C4-2B (cell line): ENCODE results near the gene ZSCAN4.
A peak's percentile ranks its signal among the peaks of the same experiment; 100 is the strongest.

ENCODE experiments used
- H3K27ac ChIP-seq: fragments of 450-650 bp; 2 replicates; pipeline ENCODE4 v1.5.1; 2017
- ZFX ChIP-seq: fragments of 450-650 bp; IDR thresholded peaks from 2 replicates; pipeline ENCODE4 v1.6.1; 2017
- TF ChIP-seq, protein P1 (sequence below): fragments of 450-650 bp; conservative IDR thresholded peaks from 2 replicates; pipeline ENCODE4 v1.5.1; 2017; ENCODE audit warnings: mild to moderate bottlenecking

Gene ZSCAN4

DNA sequence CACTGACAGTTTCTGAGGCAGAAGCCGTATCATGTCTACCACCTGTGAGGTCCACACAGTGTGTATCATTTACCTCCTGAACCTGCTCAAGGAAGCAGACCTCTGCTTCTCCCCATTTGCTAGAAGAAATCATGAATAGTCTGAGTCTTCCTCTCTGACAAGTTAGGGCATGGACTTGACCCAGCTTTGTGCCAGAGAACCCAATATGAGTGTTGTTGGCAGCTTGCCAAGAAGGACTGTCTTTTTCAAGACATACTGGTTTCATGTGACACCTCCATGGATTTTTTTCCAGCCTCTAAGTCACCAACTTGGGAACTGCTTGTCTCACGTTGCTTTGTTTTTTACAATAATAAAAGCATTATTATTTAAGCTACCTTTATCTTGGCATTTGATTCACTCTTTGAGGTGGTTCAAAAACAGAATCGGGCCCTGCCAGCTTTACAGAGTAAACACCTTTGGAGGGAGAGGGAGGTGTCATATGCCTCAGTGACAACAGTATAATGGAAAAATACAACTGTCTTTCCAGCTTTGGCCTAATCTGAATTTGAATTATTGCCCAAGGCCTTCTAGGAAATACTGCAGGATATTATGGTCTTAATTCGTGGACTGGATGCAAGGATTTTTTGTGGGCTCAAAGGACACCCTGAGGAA, 26.2 kb upstream of the ZSCAN4 start:
- TF ChIP-seq, protein P1, sequence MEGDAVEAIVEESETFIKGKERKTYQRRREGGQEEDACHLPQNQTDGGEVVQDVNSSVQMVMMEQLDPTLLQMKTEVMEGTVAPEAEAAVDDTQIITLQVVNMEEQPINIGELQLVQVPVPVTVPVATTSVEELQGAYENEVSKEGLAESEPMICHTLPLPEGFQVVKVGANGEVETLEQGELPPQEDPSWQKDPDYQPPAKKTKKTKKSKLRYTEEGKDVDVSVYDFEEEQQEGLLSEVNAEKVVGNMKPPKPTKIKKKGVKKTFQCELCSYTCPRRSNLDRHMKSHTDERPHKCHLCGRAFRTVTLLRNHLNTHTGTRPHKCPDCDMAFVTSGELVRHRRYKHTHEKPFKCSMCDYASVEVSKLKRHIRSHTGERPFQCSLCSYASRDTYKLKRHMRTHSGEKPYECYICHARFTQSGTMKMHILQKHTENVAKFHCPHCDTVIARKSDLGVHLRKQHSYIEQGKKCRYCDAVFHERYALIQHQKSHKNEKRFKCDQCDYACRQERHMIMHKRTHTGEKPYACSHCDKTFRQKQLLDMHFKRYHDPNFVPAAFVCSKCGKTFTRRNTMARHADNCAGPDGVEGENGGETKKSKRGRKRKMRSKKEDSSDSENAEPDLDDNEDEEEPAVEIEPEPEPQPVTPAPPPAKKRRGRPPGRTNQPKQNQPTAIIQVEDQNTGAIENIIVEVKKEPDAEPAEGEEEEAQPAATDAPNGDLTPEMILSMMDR, result no peak
- no peak for TF ChIP-seq ZFX
- H3K27ac ChIP-seq, result no peak overlapping the region

DNA sequence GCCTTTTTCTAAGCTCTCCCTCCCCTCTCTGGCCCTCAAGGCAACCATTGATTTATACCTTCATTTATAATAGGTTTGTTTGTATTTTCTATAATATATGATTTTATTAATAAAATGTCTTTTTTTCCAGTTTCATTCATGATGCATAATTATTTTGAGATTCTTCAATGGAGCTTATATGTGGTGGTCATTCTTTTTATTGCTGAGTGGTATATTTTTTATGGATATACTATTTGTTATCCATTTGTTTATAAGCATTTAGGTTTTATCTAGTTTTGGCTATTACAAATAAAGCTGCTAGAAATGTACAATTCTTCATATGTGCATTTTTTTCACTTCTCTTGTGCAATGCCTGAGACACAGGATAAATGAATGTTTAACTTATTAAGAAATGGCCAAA, 25.0 kb upstream of the ZSCAN4 start:
- TF ChIP-seq, protein P1, result no peak
- no peak for TF ChIP-seq ZFX
- H3K27ac ChIP-seq, result no peak overlapping the region

DNA sequence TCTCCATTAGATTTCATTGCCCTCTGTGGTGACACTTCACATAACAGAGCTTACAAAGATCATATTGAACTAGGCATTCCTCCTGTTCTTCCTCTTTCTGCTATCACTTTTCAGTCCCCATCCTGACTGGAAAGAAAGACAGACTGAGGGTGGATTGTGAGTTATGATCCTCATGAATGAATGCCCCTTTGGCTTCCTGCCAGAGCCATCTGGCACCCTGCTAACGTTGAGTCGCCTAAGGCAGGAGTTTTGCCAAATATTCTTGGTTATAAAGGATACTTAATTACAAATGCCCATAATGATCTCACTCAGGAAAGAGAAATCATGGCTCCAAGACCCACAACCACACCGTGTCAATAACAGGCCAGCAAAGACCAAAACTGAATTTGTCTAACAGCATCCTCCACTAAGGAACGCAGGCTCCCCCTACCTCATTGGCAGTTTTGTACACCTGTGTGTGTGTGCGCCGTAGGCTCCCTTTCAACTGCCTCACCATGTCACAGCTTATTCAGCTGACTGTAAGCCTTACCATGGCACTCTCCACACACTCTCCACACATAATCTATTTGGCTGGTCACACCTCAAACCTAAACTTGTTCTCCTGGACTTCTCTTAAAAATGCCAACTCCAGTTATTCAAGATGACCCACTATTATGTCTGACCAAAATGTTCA, 20.3 kb upstream of the ZSCAN4 start:
- TF ChIP-seq ZFX, result no peak
- TF ChIP-seq, protein P1, result no peak
- H3K27ac ChIP-seq, result no peak overlapping the region

DNA sequence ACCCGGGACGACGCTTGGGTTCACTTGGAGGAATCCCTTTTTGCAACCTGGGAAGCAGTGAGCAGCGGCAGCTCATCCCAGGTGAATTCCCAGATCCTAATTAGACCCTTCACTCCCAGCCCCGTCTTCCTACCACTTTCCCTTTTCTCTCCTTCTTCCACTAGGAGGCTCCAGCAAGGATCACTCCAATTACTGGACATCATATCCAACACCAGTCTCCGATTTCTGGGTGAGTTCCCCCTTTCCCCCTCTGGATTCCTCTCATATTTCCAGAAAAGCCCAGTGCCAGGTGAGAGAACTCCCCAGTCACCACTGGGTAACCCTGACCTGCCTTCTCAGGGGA, 17.1 kb upstream of the ZSCAN4 start:
- no peak overlapping the region for H3K27ac ChIP-seq
- TF ChIP-seq, protein P1, result 0 out of 2 replicates have a peak, but pooled peaks have one; percentile 9
- TF ChIP-seq ZFX, result no peak

DNA sequence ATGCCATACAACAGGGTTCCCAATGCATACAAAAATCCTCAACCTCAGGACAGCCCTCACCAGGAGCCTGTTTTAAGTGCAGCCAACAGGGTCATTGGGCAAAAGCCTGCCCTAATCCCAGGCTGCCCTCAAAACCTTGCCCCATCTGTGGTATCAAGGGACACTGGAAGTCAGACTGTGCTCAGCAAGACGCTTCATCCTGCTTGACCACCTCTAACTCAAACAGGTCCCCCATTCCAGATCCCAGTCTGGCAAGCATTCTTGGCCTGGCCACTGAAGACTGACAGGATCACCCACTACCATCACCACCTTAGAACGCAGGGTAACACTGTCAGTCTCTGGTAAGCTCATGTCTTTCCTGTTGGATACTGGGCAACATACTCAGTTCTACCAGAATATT, 15.0 kb upstream of the ZSCAN4 start:
- TF ChIP-seq ZFX, result no peak
- TF ChIP-seq, protein P1, result no peak
- no peak overlapping the region for H3K27ac ChIP-seq

DNA sequence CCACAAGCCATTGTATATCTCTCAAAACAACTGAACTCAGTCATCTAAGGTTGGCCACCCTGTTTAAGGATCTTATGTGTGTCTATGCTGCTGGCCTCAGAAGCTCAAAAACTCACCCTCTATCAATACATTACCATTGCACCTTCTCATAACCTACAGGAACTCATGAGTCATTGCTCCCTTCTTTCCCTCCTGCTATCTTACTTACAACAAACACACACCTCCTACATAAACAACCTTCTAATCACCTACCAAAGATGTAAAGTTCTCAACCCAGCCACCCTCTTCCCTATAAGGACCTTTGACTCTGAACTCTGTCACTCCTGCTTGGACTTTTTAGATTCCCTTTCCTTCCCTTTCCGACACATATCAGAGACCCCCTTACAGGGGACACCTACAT, 13.3 kb upstream of the ZSCAN4 start:
- no peak overlapping the region for H3K27ac ChIP-seq
- TF ChIP-seq ZFX, result no peak
- TF ChIP-seq, protein P1, result no peak

DNA sequence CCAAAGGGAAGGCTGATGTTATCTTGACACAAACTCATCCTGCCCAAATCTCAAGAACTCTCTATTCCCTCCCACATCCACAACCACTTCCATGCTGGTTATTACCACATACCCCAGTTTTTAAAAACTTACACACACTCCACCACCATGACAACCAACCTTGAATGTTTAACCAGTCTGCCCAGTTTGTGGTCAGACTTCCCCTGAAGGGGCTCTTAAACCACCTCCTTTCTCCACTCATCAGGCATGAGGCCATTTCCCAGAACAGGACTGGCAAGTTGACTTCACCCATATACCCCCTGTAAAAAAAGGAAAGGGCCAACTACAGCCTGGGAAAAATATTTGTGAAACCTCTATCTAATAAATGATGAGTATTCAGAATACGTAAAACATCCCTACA, 12.4 kb upstream of the ZSCAN4 start:
- TF ChIP-seq ZFX, result no peak
- TF ChIP-seq, protein P1, result no peak
- H3K27ac ChIP-seq, result no peak overlapping the region
